GM19099 (cell line): ENCODE results near the gene EIF2S2.

ENCODE experiments used
- POLR2A ChIP-seq: IDR thresholded peaks from 3 replicates; pipeline ENCODE4 v1.6.1; 2011; ENCODE audit warnings: low read depth; ENCODE audit not compliant: insufficient read length; ENCODE audit errors: extremely low read depth

EIF2S2 gene

GRCh38 chr20:34111702-34112599 is at the start of gene EIF2S2:
Gene EIF2S2 (minus strand): TSS chr20:34112243. CDS start chr20:34112110, 133 bp downstream.
- TF ChIP-seq POLR2A, result peak; percentile 88

GRCh38 chr20:34155836-34156235 is 43.8 kb upstream of the EIF2S2 start:
- TF ChIP-seq POLR2A, result no peak

GRCh38 chr20:34150306-34151000 is 38.4 kb upstream of the EIF2S2 start:
- no peak for TF ChIP-seq POLR2A

GRCh38 chr20:34145280-34145819 is 33.3 kb upstream of the EIF2S2 start:
- TF ChIP-seq POLR2A, result no peak

GRCh38 chr20:34143951-34144350 is 31.9 kb upstream of the EIF2S2 start:
- no peak for TF ChIP-seq POLR2A

- no peak for TF ChIP-seq POLR2A
Observed at GRCh38 chr20:34142121-34142520, 30.1 kb upstream of the EIF2S2 start.

GRCh38 chr20:34141293-34141692 is 29.2 kb upstream of the EIF2S2 start:
- TF ChIP-seq POLR2A, result no peak

GRCh38 chr20:34131491-34131890 is 19.4 kb upstream of the EIF2S2 start:
- TF ChIP-seq POLR2A, result no peak

GRCh38 chr20:34129518-34130162 is 17.6 kb upstream of the EIF2S2 start:
- TF ChIP-seq POLR2A, result no peak

GRCh38 chr20:34127792-34128191 is 15.7 kb upstream of the EIF2S2 start:
- no peak for TF ChIP-seq POLR2A

GRCh38 chr20:34124469-34125249 is 12.6 kb upstream of the EIF2S2 start:
- TF ChIP-seq POLR2A, result no peak

GRCh38 chr20:34123309-34123708 is 11.3 kb upstream of the EIF2S2 start:
- no peak for TF ChIP-seq POLR2A

- no peak for TF ChIP-seq POLR2A
Observed at GRCh38 chr20:34122274-34122980, 10.4 kb upstream of the EIF2S2 start.

GRCh38 chr20:34120213-34120612 is 8.2 kb upstream of the EIF2S2 start:
- TF ChIP-seq POLR2A, result no peak
